H1 (cell line): Measurements from ENCODE around the gene ICE1. TPM values are rescaled to one million over a fixed set of nuclear protein-coding genes. Genes with fewer than 3 reads are reported as not detected.

ENCODE experiments used
- BRCA1 ChIP-seq: IDR thresholded peaks from 2 replicates; pipeline ENCODE4 v1.6.1; 2012; ENCODE audit warnings: low read depth, low read length, improper control_type of control experiment
- CHD7 ChIP-seq: fragments of 300-600 bp; sonication (generic); IDR thresholded peaks from 2 replicates; pipeline ENCODE4 v1.7.1; 2012; ENCODE audit warnings: low read length, moderate library complexity, mild to moderate bottlenecking, inconsistent platforms; ENCODE audit not compliant: insufficient replicate concordance
- FOSL1 ChIP-seq: IDR thresholded peaks from 2 replicates; pipeline ENCODE4 v1.6.1; 2011; ENCODE audit warnings: mild to moderate bottlenecking, low read depth, low read length, moderate library complexity; ENCODE audit not compliant: insufficient read depth
- POLR2AphosphoS5 ChIP-seq: IDR thresholded peaks from 2 replicates; pipeline ENCODE4 v1.6.1; 2011; ENCODE audit warnings: low read depth, low read length
- POU5F1 ChIP-seq: IDR thresholded peaks from 2 replicates; pipeline ENCODE4 v1.6.1; 2011; ENCODE audit warnings: low read depth, mild to moderate bottlenecking, low read length, moderate library complexity
- polyA plus RNA-seq, 7 experiments: library from polyadenylated mRNA; depleted of rRNA in 3 of 7; stranded (reverse) in 5 of 7; unstranded in 2 of 7; fragments of >200 nt in 5 of 7; fragments of 200-250 nt in 2 of 7; gene quantifications; 1 replicate in 5 of 7; 2 replicates in 1 of 7; 4 replicates in 1 of 7; pipeline versions ENCODE4 v1.2.1 to v1.2.3, GENCODE V29; 2011 to 2013; ENCODE audit warnings: missing spikeins in 2 of 7, mixed read lengths in 2 of 7
- total RNA-seq: library from RNA; stranded (reverse); fragmentation: NEBNext Ultra II Directional; extraction: Animal tissue kit (Norgen Biotek cat#: 25700); gene quantifications from 2 replicates; pipeline ENCODE4 v1.2.1, GENCODE V29; 2021

Gene ICE1
- total and polyA plus RNA-seq, 2 of the 8 experiments (the other 6 are each of a cell fraction or from before 2014, with no cell fraction given), result 11.8 to 53.9 TPM

- TF ChIP-seq CHD7 (no peak), POU5F1 (no peak), BRCA1 (no peak), FOSL1 (no peak), POLR2AphosphoS5 (no peak)
- TF ChIP-seq, all 59 proteins: peak for 0
These were observed 13.2 kb upstream of the ICE1 start (continued) for GRCh38 chr5:5409151-5409810.
